Measurements from ENCODE around the gene PXN. TPM values are rescaled to one million over a fixed set of nuclear protein-coding genes. Genes with fewer than 3 reads are reported as not detected.
"Not testable (repeated sequence)": the region's sequence is repeated elsewhere in the genome, so short reads cannot be mapped to it uniquely, and the experiment has no call there.

PXN gene
- total and polyA plus RNA-seq, 2 experiments from 2014 or later = 87.2 to 134 TPM

GRCh38 chr12:120207227-120207626 is 58.3 kb downstream of the PXN start:
- no peaks in the 10 kb centered on the region for H3K9me3 ChIP-seq (ENCODE audit: low read depth)
- in situ Hi-C loops (cut with MboI) = no loop called here
- TF ChIP-seq EZH2 (IDR thresholded peaks at IDR 0.05; ENCODE audit: insufficient read depth, poor library complexity, severe bottlenecking) (no peak), EZH2phosphoT487 (IDR thresholded peaks at IDR 0.05; ENCODE audit: insufficient read depth, low read depth) (no peak)
- no peaks in the 10 kb centered on the region for H3K27me3 ChIP-seq (replicated peaks; ENCODE audit: insufficient read depth)
- DNase-seq = no peak
- H3K9ac ChIP-seq = no peak overlapping the region
- no peaks in the 10 kb centered on the region for H3K4me1 ChIP-seq (ENCODE audit: insufficient read depth)
- H3K4me2 ChIP-seq (ENCODE audit: unreplicated experiment) = no peak overlapping the region
- 91 to 93% methylated on average over 13 of the region's 13 CpGs for WGBS, 2 experiments (ENCODE audit: low coverage in 1 of 2, low lambda C conversion rate in 2 of 2, missing lambda C conversion rate in 2 of 2)
- no peak overlapping the region for H2AFZ ChIP-seq
- H3K4me3 ChIP-seq = no peak overlapping the region
- H3K36me3 ChIP-seq (ENCODE audit: low read depth) = peaks cover 24% of the 10 kb centered on the region; the same call in 1 of the 2 replicates
- peaks cover 29% of the 10 kb centered on the region for H3K79me2 ChIP-seq (ENCODE audit: insufficient read depth)
- H3K9me2 ChIP-seq (ENCODE audit: insufficient read depth) = no peaks in the 10 kb centered on the region
- H4K20me1 ChIP-seq (ENCODE audit: insufficient read depth) = no peaks in the 10 kb centered on the region
- H3K27ac ChIP-seq = no peak overlapping the region
- peaks cover 65% of the 10 kb centered on the region for H3F3A ChIP-seq (ENCODE audit: insufficient read depth)

GRCh38 chr12:120206781-120207180 is 58.7 kb downstream of the PXN start:
- H3K9me3 ChIP-seq (ENCODE audit: low read depth); H3K9me2 ChIP-seq (ENCODE audit: insufficient read depth); H4K20me1 ChIP-seq (ENCODE audit: insufficient read depth); H3K4me2 ChIP-seq (ENCODE audit: unreplicated experiment); H3K27me3 ChIP-seq (replicated peaks; ENCODE audit: insufficient read depth); H3K4me1 ChIP-seq (ENCODE audit: insufficient read depth); H3K9ac ChIP-seq; H2AFZ ChIP-seq; H3K4me3 ChIP-seq; H3K27ac ChIP-seq; DNase-seq; in situ Hi-C loops (cut with MboI): not testable (repeated sequence)
- peaks cover 69% of the 10 kb centered on the region for H3F3A ChIP-seq (ENCODE audit: insufficient read depth)
- H3K79me2 ChIP-seq (ENCODE audit: insufficient read depth) = peaks cover 26% of the 10 kb centered on the region
- 90 to 97% methylated on average over 5 of the region's 5 CpGs for WGBS, 2 experiments (ENCODE audit: low coverage in 1 of 2, low lambda C conversion rate in 2 of 2, missing lambda C conversion rate in 2 of 2)
- H3K36me3 ChIP-seq (ENCODE audit: low read depth) = peaks cover 24% of the 10 kb centered on the region; the same call in 1 of the 2 replicates

DNA sequence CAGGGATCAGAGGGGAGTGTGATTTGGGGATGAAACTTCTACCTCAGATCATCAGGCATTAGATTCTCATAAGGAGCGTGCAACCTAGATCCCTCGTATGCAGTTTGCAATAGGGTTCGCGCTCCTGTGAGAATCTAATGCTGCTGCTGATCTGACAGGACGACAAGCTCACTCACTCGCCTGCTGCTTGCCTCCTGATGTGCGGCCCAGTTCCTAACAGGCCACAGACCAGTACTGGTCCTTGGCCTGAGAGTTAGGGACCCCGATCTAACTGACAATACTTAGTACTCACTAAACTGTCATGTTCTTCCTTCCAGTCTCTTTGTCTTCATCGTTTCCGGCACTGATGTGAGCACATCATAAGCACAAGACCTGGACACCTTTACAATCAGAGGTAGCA is 59.3 kb downstream of the PXN start:
- in situ Hi-C loops (cut with MboI) = no loop called here
- Histone ChIP-seq H3K4me2 (ENCODE audit: unreplicated experiment) (no peak overlapping the region), H4K20me1 (ENCODE audit: insufficient read depth) (no peaks in the 10 kb centered on the region), H3K9me2 (ENCODE audit: insufficient read depth) (no peaks in the 10 kb centered on the region), H2AFZ (no peak overlapping the region), H3F3A (ENCODE audit: insufficient read depth) (peaks cover 64% of the 10 kb centered on the region), H3K27me3 (replicated peaks; ENCODE audit: insufficient read depth) (no peaks in the 10 kb centered on the region), H3K9me3 (ENCODE audit: low read depth) (no peaks in the 10 kb centered on the region), H3K9ac (no peak overlapping the region), H3K4me1 (ENCODE audit: insufficient read depth) (no peaks in the 10 kb centered on the region), H3K36me3 (ENCODE audit: low read depth) (peaks cover 21% of the 10 kb centered on the region; the same call in 1 of the 2 replicates), H3K4me3 (no peak overlapping the region), H3K27ac (no peak overlapping the region), H3K79me2 (ENCODE audit: insufficient read depth) (peaks cover 21% of the 10 kb centered on the region)
- 98 to 99% methylated on average over 10 of the region's 10 CpGs for WGBS, 2 experiments (ENCODE audit: low coverage in 1 of 2, low lambda C conversion rate in 2 of 2, missing lambda C conversion rate in 2 of 2)
- DNase-seq = no peak
- TF ChIP-seq EZH2 (IDR thresholded peaks at IDR 0.05; ENCODE audit: insufficient read depth, poor library complexity, severe bottlenecking) = no peak
- TF ChIP-seq EZH2phosphoT487 (IDR thresholded peaks at IDR 0.05; ENCODE audit: insufficient read depth, low read depth) = no peak

- H3K4me3 ChIP-seq = no peak overlapping the region
- H4K20me1 ChIP-seq (ENCODE audit: insufficient read depth) = no peaks in the 10 kb centered on the region; the same call in 1 of the 2 replicates
- H3K79me2 ChIP-seq (ENCODE audit: insufficient read depth) = peaks cover 19% of the 10 kb centered on the region
- no peak for TF ChIP-seq EZH2 (IDR thresholded peaks at IDR 0.05; ENCODE audit: insufficient read depth, poor library complexity, severe bottlenecking)
- H3K27me3 ChIP-seq (replicated peaks; ENCODE audit: insufficient read depth) = no peaks in the 10 kb centered on the region
- no peak for DNase-seq
- whole genome bisulfite sequencing, 2 experiments (ENCODE audit: low coverage in 1 of 2, low lambda C conversion rate in 2 of 2, missing lambda C conversion rate in 2 of 2) = 93 to 94% methylated on average over 7 of the region's 7 CpGs
- H3K9me3 ChIP-seq (ENCODE audit: low read depth) = no peaks in the 10 kb centered on the region
- no peak overlapping the region for H3K9ac ChIP-seq
- peaks cover 62% of the 10 kb centered on the region for H3F3A ChIP-seq (ENCODE audit: insufficient read depth)
- no peak overlapping the region for H2AFZ ChIP-seq
- H3K4me1 ChIP-seq (ENCODE audit: insufficient read depth) = peaks cover 6% of the 10 kb centered on the region
- H3K27ac ChIP-seq = no peak overlapping the region
- peaks cover 14% of the 10 kb centered on the region; the same call in 1 of the 2 replicates for H3K36me3 ChIP-seq (ENCODE audit: low read depth)
- in situ Hi-C loops (cut with MboI) = no loop called here
- no peaks in the 10 kb centered on the region for H3K9me2 ChIP-seq (ENCODE audit: insufficient read depth)
- H3K4me2 ChIP-seq (ENCODE audit: unreplicated experiment) = no peak overlapping the region
Observed at GRCh38 chr12:120204171-120204570, 61.4 kb downstream of the PXN start.

GRCh38 chr12:120200364-120200800 is 65.1 kb downstream of the PXN start:
- Histone ChIP-seq H3K79me2 (ENCODE audit: insufficient read depth) (peaks cover 49% of the 10 kb centered on the region), H3K9me3 (ENCODE audit: low read depth) (no peaks in the 10 kb centered on the region), H3K9ac (peak overlapping the region; percentile 100), H3K4me2 (ENCODE audit: unreplicated experiment) (peak overlapping the region; percentile 93), H4K20me1 (ENCODE audit: insufficient read depth) (no peaks in the 10 kb centered on the region; the same call in 1 of the 2 replicates), H3K4me1 (ENCODE audit: insufficient read depth) (peaks cover 37% of the 10 kb centered on the region), H3K27me3 (replicated peaks; ENCODE audit: insufficient read depth) (no peaks in the 10 kb centered on the region), H3K36me3 (ENCODE audit: low read depth) (peaks cover 37% of the 10 kb centered on the region), H3K9me2 (ENCODE audit: insufficient read depth) (no peaks in the 10 kb centered on the region), H3F3A (ENCODE audit: insufficient read depth) (peaks cover 70% of the 10 kb centered on the region), H3K4me3 (peak overlapping the region; percentile 99), H3K27ac (peak overlapping the region; percentile 93), H2AFZ (no peak overlapping the region)
- peak; percentile 26 for DNase-seq
- in situ Hi-C loops (cut with MboI) = no loop called here
- TF ChIP-seq EZH2 (IDR thresholded peaks at IDR 0.05; ENCODE audit: insufficient read depth, poor library complexity, severe bottlenecking) = no peak
- TF ChIP-seq EZH2phosphoT487 (IDR thresholded peaks at IDR 0.05; ENCODE audit: insufficient read depth, low read depth) = no peak
- 1% methylated on average over 16 of the region's 16 CpGs for WGBS, 2 experiments (ENCODE audit: low coverage in 1 of 2, low lambda C conversion rate in 2 of 2, missing lambda C conversion rate in 2 of 2)

Measured in GM23248 (cell line).